Measurements from ENCODE around the gene SCART1.
"Not testable (repeated sequence)": the region's sequence is repeated elsewhere in the genome, so short reads cannot be mapped to it uniquely, and the experiment has no call there.

Gene SCART1

GRCh38 chr10:133474027-133474426 lies 20.3 kb downstream of the SCART1 start:
- no peak for DNase-seq (ENCODE audit: low read depth in 2 of 2)

DNA sequence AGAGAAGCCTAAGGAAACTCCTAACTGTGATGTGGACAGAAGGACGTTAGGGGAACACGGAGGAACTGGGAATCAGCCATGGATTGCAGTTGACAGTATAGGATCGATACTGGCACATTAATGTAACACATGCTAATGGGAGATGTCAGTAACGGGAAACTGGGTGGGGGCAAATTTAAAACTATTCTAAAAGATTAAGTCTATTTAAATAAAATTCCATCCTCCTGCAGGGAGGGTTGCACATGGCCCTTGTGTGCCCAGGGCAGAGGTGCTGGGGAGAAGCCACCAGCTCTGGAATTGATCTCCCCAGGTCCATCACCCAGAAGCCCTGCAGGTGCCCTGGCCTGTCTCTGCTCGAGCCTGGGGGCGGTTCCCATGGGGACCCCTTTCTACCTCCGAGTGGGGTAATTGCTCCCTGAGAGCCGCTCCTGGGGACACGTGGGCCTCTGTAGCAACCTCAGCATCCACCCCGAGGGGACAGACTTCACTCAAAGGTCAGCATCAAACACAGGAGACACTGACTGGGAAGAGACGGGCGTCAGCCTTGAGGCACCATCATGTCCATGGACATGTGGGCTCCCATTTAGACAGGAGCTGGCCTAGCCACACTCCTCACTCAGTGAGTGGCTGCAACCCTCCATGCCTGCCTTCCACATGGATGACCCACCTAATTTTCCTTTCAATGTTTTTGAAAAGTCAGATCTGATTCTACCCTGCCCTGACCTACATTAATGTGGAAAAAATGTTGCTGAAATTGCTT lies 21.1 kb downstream of the SCART1 start:
- no peak for DNase-seq (ENCODE audit: low read depth in 2 of 2)

GRCh38 chr10:133475425-133475734 lies 21.6 kb downstream of the SCART1 start:
- DNase-seq (ENCODE audit: low read depth in 2 of 2), result no peak

GRCh38 chr10:133475821-133476640 lies 22.3 kb downstream of the SCART1 start:
- no peak for DNase-seq (ENCODE audit: low read depth in 2 of 2)

DNA sequence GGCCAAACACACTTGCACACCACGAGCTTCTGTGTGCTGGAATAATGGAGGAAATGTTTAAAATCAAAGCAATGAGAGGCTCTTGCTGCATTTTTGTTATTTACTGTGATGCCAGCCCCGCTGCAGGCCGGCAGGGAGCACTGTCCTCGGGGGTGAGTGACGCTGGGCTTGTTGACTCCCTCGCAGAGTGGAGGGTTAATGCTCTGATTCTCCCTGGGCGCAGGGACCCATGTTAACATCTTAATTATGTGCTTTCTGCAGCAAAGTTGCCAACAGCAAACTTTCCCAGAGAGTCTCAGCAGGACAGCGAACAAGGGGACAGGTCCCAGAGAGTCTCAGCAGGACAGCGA lies 22.9 kb downstream of the SCART1 start:
- DNase-seq (ENCODE audit: low read depth in 2 of 2), result no peak

GRCh38 chr10:133481086-133481643 lies 27.4 kb downstream of the SCART1 start:
- DNase-seq (ENCODE audit: low read depth in 2 of 2), result no peak

DNA sequence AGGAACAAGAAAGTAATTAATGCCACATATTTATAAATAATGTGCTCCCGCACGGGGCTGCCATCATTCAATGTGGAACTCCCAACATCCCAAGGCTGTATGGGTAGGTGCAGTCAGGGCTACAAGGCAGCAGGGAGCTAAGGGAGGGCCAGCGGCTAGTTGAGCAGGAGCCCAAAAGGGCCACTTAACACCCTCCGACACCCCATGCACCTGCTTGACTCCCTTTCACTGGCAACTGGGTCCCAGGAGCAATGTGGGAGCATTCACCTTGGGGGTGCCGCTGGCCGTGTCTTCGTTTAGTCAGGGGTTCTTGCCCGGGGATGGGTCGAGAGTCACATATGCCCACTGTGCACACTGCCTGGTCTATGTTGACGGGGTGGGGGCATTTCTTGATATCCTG lies 27.9 kb downstream of the SCART1 start:
- no peak for DNase-seq (ENCODE audit: low read depth in 2 of 2)

DNA sequence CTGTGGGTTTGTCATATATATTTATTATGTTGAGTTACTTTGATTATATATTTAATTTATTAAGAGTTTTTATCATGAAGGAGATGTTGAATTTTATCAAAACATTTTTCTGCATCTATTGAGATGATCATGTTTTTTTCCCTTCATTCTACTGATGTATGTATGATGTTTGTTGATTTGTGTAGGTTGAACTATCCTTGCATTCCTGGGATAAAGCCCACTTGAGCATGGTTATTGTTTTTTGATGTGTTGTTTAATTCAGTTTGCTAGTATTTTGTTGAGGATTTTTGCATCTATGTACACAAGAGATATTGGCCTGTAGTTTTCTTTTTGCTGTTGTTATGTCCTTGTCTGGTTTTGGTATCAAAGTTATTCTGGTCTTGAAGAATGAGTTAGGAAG lies 31.1 kb downstream of the SCART1 start:
- no peak for DNase-seq (ENCODE audit: low read depth in 2 of 2)

- DNase-seq (ENCODE audit: low read depth in 2 of 2), result no peak
Measured at GRCh38 chr10:133487085-133487484, 33.3 kb downstream of the SCART1 start.

DNA sequence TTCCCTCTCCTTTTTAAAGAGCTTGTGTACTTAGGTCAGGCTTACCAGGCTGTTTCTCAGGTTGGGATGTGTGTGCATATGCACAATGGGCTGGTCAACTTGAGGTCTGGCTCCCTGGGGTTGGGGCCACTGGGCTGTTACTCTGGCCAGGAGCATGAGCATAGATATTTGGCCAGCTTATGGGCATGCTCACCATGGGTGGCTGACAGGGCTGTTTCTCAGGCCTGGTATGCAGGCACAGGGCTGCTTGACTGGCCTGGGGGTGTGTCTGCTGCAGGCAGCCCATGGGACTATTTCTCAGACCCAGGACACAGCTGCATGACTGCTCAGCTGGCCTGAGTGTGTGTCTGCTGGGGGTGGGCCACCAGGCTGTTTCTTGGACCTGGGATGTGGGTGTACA lies 34.6 kb downstream of the SCART1 start:
- DNase-seq (ENCODE audit: low read depth in 2 of 2), result no peak

GRCh38 chr10:133489816-133490588 lies 36.3 kb downstream of the SCART1 start:
- DNase-seq (ENCODE audit: low read depth in 2 of 2), result no peak

DNA sequence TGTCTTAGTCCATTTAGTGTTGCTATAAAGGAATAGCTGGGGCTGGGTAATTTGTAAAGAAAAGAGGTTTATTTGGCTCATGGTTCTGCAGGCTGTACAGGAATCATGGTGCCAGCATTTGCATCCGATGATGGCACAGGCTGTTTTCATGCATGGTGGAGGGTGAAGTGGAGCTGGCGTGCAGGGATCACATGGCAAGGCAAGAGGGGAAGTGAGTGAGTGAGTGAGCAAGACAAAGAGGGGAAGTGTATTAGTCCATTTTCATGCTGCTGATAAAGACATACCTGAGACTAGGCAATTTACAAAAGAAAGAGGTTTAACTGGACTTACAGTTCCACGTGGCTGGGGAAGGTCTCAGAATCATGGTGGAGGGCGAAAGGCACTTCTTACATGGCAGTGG lies 39.8 kb downstream of the SCART1 start:
- not testable (repeated sequence) for DNase-seq (ENCODE audit: low read depth in 2 of 2)

GRCh38 chr10:133497363-133497762 lies 43.6 kb downstream of the SCART1 start:
- not testable (repeated sequence) for DNase-seq (ENCODE audit: low read depth in 2 of 2)

DNA sequence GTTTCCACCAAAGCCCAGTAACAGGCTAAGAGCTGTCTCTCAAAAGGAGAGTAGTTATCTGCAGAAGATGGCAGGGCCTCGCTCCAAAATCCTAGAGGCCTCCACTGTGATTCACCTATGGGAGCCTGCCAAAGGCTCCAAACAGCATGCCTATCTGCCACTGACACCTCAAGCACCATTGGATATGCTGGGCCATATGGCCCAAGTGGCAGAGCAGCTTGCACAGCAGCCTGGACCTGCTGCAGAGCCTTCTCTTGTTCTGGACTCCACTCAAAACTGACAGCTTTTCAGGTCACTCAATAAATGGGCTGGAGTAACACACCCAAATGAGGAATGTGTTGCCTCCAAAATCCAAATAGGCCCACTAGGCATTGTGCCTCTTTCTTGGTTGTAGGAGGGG lies 45.4 kb downstream of the SCART1 start:
- not testable (repeated sequence) for DNase-seq (ENCODE audit: low read depth in 2 of 2)

DNA sequence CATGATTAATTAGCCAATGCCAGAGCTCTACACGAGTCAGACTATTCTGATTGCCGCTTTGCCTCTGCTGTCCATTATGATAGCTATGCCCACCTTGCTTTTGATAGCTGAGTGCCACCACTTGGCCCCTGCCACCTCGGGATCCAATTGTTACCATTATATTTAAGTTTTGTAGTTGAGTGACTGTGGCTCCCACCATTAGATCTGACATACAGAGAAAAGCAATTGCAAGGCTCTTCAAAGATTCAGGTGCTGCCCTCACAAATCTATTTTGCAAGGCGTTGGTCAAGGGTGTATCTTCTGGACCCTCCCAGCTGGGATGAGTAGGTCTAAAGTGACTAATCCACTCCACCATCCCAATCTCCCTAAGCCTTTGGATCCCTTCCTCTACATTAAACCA lies 47.2 kb downstream of the SCART1 start:
- not testable (repeated sequence) for DNase-seq (ENCODE audit: low read depth in 2 of 2)

GRCh38 chr10:133509700-133510099 lies 56.0 kb downstream of the SCART1 start:
- no peak for DNase-seq (ENCODE audit: low read depth in 2 of 2)

- DNase-seq (ENCODE audit: low read depth in 2 of 2), result no peak
Measured at GRCh38 chr10:133511408-133511807, 57.7 kb downstream of the SCART1 start.

GRCh38 chr10:133511907-133512528 lies 58.3 kb downstream of the SCART1 start:
- DNase-seq (ENCODE audit: low read depth in 2 of 2), result no peak

DNA sequence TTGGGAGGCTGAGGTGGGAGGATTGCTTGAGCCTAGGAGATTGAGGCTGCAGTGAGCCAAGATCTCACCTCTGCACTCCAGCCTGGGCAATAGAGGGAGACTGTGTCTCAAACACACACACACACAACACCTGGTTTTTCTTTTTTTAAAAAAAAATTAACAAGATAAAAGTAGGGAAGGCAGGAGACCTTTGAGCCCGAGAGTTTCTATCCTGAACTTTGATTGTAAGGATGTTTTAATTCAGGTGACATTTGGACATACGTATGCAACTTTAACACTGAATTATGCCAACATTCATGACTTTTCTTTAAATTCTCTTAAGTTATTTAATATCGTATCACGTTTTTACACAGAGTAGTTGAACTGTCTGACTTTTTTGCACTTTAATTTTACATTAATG lies 61.7 kb downstream of the SCART1 start:
- DNase-seq (ENCODE audit: low read depth in 2 of 2), result no peak

GRCh38 chr10:133516057-133516456 lies 62.3 kb downstream of the SCART1 start:
- no peak for DNase-seq (ENCODE audit: low read depth in 2 of 2)

- not testable (repeated sequence) for DNase-seq (ENCODE audit: low read depth in 2 of 2)
Measured at GRCh38 chr10:133518517-133518916, 64.8 kb downstream of the SCART1 start.

Measured in stimulated activated CD8-positive, alpha-beta memory T cell treated with anti-CD3 and anti-CD28 coated beads, Interleukin-7, amount 100 ng/mL, for 4 hours (primary cell).